OCI-LY7 (cell line): ENCODE data around the gene LRBA. TPM values are rescaled to one million over a fixed set of nuclear protein-coding genes. Genes with fewer than 3 reads are reported as not detected.

Experiments
- BruUV-seq: library from RNA; stranded (reverse); fragments of 400-500 nt; replicated peaks from 2 replicates; lab custom pipeline; 2021; lab: Mats Ljungman, UMichigan
- CTCF ChIA-PET: fragments of 300-600 bp; sonication (Branson Sonifier 250); formaldehyde crosslinking; loops from one replicate; lab custom pipeline; 2022; ENCODE audit warnings: antibody characterized with exemption; ENCODE audit not compliant: unreplicated experiment; lab: Charles Lee
- POLR2A ChIA-PET: fragments of 300-600 bp; sonication (Branson Sonifier 250); formaldehyde crosslinking; loops from one replicate; lab custom pipeline; 2022; ENCODE audit warnings: antibody characterized with exemption; lab: Charles Lee
- DNase-seq: peaks from one replicate; pipeline ENCODE4 v3.0.0-alpha.2; 2015; ENCODE audit warnings: low spot score
- H2AFZ ChIP-seq: fragments of 200-600 bp; sonication (generic), shearing (Covaris generic); 2 replicates; pipeline ENCODE4 v1.6.1; 2014; ENCODE audit warnings: mild to moderate bottlenecking, antibody characterized with exemption, low read length, moderate library complexity
- H3K27ac ChIP-seq: fragments of 200-600 bp; sonication (generic); 2 replicates; pipeline ENCODE4 v1.5.1; 2014; ENCODE audit warnings: mixed run types, low read depth, mild to moderate bottlenecking, moderate library complexity, low read length, inconsistent platforms; ENCODE audit not compliant: poor library complexity, severe bottlenecking
- H3K36me3 ChIP-seq: fragments of 200-600 bp; sonication (generic); 2 replicates; pipeline ENCODE4 v1.6.1; 2014; ENCODE audit warnings: mild to moderate bottlenecking, antibody characterized with exemption, low read length, moderate library complexity, mixed read lengths; ENCODE audit not compliant: insufficient read depth
- H3K4me1 ChIP-seq: fragments of 200-600 bp; sonication (generic); 2 replicates; pipeline ENCODE4 v1.5.1; 2014; ENCODE audit warnings: mild to moderate bottlenecking, low read length; ENCODE audit not compliant: insufficient read depth, poor library complexity, severe bottlenecking
- H3K4me2 ChIP-seq: fragments of 200-600 bp; sonication (generic); 2 replicates; pipeline ENCODE4 v1.6.1; 2014; ENCODE audit warnings: mild to moderate bottlenecking, low read length
- H3K4me3 ChIP-seq: fragments of 200-600 bp; sonication (generic); 2 replicates; pipeline ENCODE4 v1.5.1; 2014; ENCODE audit warnings: mild to moderate bottlenecking, low read depth, low read length; ENCODE audit not compliant: poor library complexity, severe bottlenecking
- H3K79me2 ChIP-seq: fragments of 200-600 bp; sonication (generic); 2 replicates; pipeline ENCODE4 v1.6.1; 2016; ENCODE audit warnings: low read depth, mild to moderate bottlenecking, low read length, moderate library complexity, mixed read lengths; ENCODE audit not compliant: insufficient read depth
- H3K9me2 ChIP-seq: fragments of 200-600 bp; sonication (generic); 2 replicates; pipeline ENCODE4 v1.6.1; 2016; ENCODE audit warnings: mild to moderate bottlenecking, low read length, mixed read lengths; ENCODE audit not compliant: insufficient read depth
- H3K9me3 ChIP-seq: fragments of 200-600 bp; sonication (generic); 2 replicates; pipeline ENCODE4 v1.6.1; 2014; ENCODE audit warnings: mild to moderate bottlenecking, mixed run types, low read length, mixed read lengths
- H4K20me1 ChIP-seq: fragments of 200-600 bp; sonication (generic); 2 replicates; pipeline ENCODE4 v1.6.1; 2014; ENCODE audit warnings: mild to moderate bottlenecking, antibody characterized with exemption, low read length, moderate library complexity, mixed read lengths; ENCODE audit not compliant: insufficient read depth
- EZH2phosphoT487 ChIP-seq: fragments of 200-600 bp; sonication (generic); IDR thresholded peaks from 2 replicates; pipeline ENCODE4 v1.6.1; 2018; ENCODE audit warnings: low read depth, borderline replicate concordance, mild to moderate bottlenecking, mixed run types, antibody characterized with exemption, low read length, moderate library complexity, mixed read lengths
- intact Hi-C: fragments of 100-400 bp; cut with micrococcal nuclease; formaldehyde crosslinking; loops from one replicate; pipeline ENCODE4 v1.10.0; 2022; ENCODE audit not compliant: unreplicated experiment
- total RNA-seq, 2 experiments: library from RNA; depleted of rRNA in 1 of 2; stranded (reverse); fragments of >200 nt in 1 of 2; shearing (Covaris generic) in 1 of 2; gene quantifications; 2 replicates each; pipeline ENCODE4 v1.2.3, GENCODE V29; 2014 to 2022
- TF ChIP-seq, protein P1 (sequence below): fragments of 200-600 bp; sonication (generic); conservative IDR thresholded peaks from 2 replicates; pipeline ENCODE4 v1.5.1; 2014; ENCODE audit warnings: mild to moderate bottlenecking, antibody characterized with exemption, low read length, moderate library complexity, mixed read lengths

Gene LRBA
- total RNA-seq, 2 experiments from 2014 or later = 60.4 to 66.7 TPM

DNA sequence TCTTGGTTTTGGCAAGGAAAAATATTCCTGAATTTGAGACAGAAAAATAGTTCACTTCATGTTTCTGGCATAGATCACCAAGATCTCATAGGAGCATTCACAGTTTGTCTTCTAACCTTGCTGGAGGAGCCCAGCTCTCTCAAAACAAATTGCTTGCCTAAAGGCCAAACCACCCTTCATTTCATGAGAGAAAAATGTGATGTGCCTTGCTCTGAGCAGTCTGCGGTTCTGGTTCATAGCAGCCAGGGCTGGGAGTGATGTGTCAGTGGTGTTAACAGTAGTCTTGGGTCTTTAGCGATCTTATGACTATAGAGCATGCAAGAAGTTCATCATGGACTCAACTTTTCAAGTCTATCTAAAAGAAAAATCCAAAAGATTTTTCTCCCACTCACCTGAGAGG lies 753.5 kb downstream of the LRBA start:
- Histone ChIP-seq H3K9me3 (no peaks in the 10 kb centered on the region), H3K36me3 (no peaks in the 10 kb centered on the region), H3K4me1 (no peaks in the 10 kb centered on the region), H3K79me2 (no peaks in the 10 kb centered on the region), H3K4me2 (no peak overlapping the region), H3K9me2 (no peaks in the 10 kb centered on the region), H2AFZ (no peak overlapping the region), H3K4me3 (no peak overlapping the region), H3K27ac (no peak overlapping the region), H4K20me1 (no peaks in the 10 kb centered on the region)
- TF ChIP-seq, protein P1, sequence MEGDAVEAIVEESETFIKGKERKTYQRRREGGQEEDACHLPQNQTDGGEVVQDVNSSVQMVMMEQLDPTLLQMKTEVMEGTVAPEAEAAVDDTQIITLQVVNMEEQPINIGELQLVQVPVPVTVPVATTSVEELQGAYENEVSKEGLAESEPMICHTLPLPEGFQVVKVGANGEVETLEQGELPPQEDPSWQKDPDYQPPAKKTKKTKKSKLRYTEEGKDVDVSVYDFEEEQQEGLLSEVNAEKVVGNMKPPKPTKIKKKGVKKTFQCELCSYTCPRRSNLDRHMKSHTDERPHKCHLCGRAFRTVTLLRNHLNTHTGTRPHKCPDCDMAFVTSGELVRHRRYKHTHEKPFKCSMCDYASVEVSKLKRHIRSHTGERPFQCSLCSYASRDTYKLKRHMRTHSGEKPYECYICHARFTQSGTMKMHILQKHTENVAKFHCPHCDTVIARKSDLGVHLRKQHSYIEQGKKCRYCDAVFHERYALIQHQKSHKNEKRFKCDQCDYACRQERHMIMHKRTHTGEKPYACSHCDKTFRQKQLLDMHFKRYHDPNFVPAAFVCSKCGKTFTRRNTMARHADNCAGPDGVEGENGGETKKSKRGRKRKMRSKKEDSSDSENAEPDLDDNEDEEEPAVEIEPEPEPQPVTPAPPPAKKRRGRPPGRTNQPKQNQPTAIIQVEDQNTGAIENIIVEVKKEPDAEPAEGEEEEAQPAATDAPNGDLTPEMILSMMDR = no peak
- no peak for TF ChIP-seq EZH2phosphoT487
- ChIA-PET POLR2A (no interaction called here), CTCF (no interaction called here)
- no peak for DNase-seq
- intact Hi-C loops = no loop called here
- BruUV-seq = no TSS peak

- Histone ChIP-seq H3K4me3 (no peak overlapping the region), H4K20me1 (no peaks in the 10 kb centered on the region), H2AFZ (no peak overlapping the region), H3K9me2 (no peaks in the 10 kb centered on the region), H3K79me2 (no peaks in the 10 kb centered on the region), H3K27ac (no peak overlapping the region), H3K9me3 (no peaks in the 10 kb centered on the region), H3K36me3 (no peaks in the 10 kb centered on the region), H3K4me2 (no peak overlapping the region), H3K4me1 (no peaks in the 10 kb centered on the region)
- intact Hi-C loops = no loop called here
- no peak for TF ChIP-seq EZH2phosphoT487
- TF ChIP-seq, protein P1 = no peak
- BruUV-seq = no TSS peak
- ChIA-PET CTCF (no interaction called here), POLR2A (interaction anchor here (0.6 to 0.7 kb wide), 3 partner anchors 83 to 1580 kb away, joined by 3 to 5 read pairs (median 3); no protein-coding TSS in a partner anchor)
- no peak for DNase-seq
These were observed 755.1 kb downstream of the LRBA start for GRCh38 chr4:150259861-150260567.

GRCh38 chr4:150258569-150258968 lies 756.5 kb downstream of the LRBA start:
- Histone ChIP-seq H3K4me2 (no peak overlapping the region), H3K9me2 (no peaks in the 10 kb centered on the region), H4K20me1 (no peaks in the 10 kb centered on the region), H3K79me2 (no peaks in the 10 kb centered on the region), H3K4me1 (no peaks in the 10 kb centered on the region), H3K27ac (no peak overlapping the region), H3K4me3 (no peak overlapping the region), H3K9me3 (no peaks in the 10 kb centered on the region), H2AFZ (no peak overlapping the region), H3K36me3 (no peaks in the 10 kb centered on the region)
- CTCF ChIA-PET = interaction anchor here (0.6 kb wide), 1 partner anchor 622 kb away, joined by 3 read pairs; no protein-coding TSS in a partner anchor
- no peak for DNase-seq
- TF ChIP-seq EZH2phosphoT487 = no peak
- TF ChIP-seq, protein P1 = no peak
- POLR2A ChIA-PET = no interaction called here
- intact Hi-C loops = no loop called here
- no TSS peak for BruUV-seq
